OCI-LY3 (cell line): Measurements from ENCODE around the gene FRRS1L.

Experiments used
- EZH2phosphoT487 ChIP-seq: fragments of 200-600 bp; shearing (Covaris generic); IDR thresholded peaks from 2 replicates; pipeline ENCODE4 v1.6.1; 2018; ENCODE audit warnings: antibody characterized with exemption, mixed run types, low read depth
- TF ChIP-seq, protein P1 (sequence below): fragments of 200-600, 300-600 bp; sonication (generic); IDR thresholded peaks from 2 replicates; pipeline ENCODE4 v1.5.1; 2014; ENCODE audit warnings: antibody characterized with exemption, low read length, low read depth

DNA sequence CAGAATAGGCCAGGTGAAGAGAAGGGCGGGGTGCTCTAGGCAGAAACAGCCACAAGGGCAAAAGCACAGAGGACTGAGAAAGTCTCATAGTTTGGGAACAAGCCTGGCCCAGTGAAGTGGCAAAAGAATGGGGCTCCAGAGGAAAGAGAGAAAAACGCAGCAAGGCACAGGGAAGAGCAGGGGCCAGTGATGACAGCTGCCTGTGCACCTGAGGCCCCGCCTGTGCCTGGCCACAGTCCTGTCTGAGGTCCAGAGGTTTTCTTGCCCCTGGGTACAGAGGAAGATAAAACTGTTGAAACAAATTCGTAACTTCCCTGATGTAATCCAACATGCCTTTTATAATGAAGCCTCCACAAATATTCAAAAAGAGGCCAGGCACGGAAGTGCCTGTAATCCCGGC lies 22.0 kb downstream of the FRRS1L start:
- TF ChIP-seq, protein P1, sequence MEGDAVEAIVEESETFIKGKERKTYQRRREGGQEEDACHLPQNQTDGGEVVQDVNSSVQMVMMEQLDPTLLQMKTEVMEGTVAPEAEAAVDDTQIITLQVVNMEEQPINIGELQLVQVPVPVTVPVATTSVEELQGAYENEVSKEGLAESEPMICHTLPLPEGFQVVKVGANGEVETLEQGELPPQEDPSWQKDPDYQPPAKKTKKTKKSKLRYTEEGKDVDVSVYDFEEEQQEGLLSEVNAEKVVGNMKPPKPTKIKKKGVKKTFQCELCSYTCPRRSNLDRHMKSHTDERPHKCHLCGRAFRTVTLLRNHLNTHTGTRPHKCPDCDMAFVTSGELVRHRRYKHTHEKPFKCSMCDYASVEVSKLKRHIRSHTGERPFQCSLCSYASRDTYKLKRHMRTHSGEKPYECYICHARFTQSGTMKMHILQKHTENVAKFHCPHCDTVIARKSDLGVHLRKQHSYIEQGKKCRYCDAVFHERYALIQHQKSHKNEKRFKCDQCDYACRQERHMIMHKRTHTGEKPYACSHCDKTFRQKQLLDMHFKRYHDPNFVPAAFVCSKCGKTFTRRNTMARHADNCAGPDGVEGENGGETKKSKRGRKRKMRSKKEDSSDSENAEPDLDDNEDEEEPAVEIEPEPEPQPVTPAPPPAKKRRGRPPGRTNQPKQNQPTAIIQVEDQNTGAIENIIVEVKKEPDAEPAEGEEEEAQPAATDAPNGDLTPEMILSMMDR, result no peak
- no peak for TF ChIP-seq EZH2phosphoT487
